Activated CD8-positive, alpha-beta memory T cell treated with anti-CD3 and anti-CD28 coated beads, Interleukin-2, amount 50 U/mL, for 24 hours (primary cell): ENCODE results near the gene TMEM266.

Experiments used
- DNase-seq: peaks from one replicate; pipeline ENCODE4 v3.0.0-alpha.2; 2020; ENCODE audit errors: extremely low read depth

The TMEM266 gene

DNA sequence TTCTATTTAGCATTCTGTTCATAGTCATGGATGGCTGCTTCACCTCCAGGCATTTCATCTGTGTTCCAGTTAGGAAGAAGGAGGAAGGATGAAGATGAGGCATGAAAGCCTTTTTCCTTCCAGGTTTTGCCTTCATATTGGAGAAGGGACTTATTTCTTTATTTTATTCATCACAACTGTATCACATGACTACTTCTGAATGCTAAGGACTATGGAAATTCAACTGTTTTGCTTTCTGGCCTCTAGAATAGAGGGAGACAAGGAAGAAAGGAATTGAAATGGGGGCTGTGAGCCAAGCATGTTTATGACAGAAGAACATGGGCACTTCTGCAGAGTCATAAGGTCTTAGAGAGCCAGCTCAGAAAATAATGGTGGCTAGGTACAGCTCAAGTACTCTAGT lies 10.4 kb downstream of the TMEM266 start:
- DNase-seq = no peak

- DNase-seq = no peak
Observed at GRCh38 chr15:76070921-76071635, 11.3 kb downstream of the TMEM266 start.

GRCh38 chr15:76071806-76072205 lies 12.0 kb downstream of the TMEM266 start:
- DNase-seq = no peak

DNA sequence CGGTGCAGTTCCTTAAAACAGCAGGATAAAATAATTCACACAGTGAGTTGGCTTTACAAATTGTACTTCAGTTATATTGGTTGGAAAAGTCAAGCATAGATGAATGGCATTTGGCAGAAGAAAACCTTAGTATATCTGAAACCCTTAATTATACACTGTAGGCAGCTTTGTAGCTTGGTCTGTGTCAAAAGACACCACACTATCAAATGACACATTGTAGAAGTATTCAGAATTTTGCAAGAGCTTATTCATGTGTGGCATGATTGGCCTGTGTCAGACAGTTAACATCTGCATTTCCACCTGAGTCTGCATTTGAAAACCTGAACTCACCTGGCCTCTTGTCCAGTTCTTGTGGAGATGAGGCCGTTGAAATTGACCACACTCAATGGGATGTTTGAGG lies 13.8 kb downstream of the TMEM266 start:
- no peak for DNase-seq

GRCh38 chr15:76075046-76075445 lies 15.3 kb downstream of the TMEM266 start:
- DNase-seq = no peak

DNA sequence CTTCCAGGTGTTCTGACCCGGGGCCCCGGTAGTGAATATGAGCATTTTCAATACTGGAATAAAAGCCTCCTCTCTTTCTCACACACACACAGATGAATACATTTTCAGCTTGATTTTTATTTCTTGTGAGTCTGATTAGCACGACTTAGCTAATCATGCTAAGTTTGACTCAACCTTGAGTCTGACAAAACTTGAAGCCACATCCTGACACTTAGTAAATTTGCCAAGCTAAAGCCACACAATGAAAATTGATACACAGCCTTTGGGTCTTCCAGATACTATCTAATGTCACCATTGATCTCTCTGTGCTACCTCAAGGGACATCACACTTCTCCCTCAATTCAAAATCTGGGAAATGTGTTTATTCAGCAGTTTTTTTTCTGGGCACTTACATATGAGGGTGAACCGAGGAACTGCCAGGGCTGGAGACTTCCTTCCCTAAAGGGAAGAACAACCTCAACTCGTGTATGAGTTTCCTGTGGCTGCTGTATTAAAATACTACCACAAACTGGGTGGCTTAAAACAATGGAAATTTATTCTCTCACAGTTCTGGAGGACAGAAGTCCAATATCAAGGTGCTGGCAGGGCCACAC lies 18.6 kb downstream of the TMEM266 start:
- DNase-seq = no peak

DNA sequence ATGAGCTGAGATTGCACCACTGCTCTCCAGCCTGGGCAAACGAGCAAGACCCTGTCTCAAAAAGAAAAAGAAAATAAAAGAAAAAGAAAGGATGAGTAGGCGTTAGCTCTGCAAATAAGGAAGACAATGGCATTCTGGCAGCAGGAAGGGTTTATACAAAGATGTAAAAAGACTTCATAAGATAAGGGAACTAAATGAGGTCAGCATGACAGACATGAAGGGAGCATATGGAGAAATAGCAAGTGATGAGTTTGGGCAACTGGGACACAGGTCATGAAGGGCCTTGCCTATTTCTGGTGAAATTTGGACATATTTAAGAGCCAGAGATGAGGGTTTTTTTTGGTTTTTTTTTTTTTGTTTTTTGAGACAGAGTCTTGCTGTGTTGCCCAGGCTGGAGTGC lies 24.5 kb downstream of the TMEM266 start:
- no peak for DNase-seq

GRCh38 chr15:76098685-76099084 lies 38.9 kb downstream of the TMEM266 start:
- DNase-seq = no peak

- no peak for DNase-seq
Observed at GRCh38 chr15:76099388-76099787, 39.6 kb downstream of the TMEM266 start.

GRCh38 chr15:76100361-76100760 lies 40.6 kb downstream of the TMEM266 start:
- DNase-seq = no peak

DNA sequence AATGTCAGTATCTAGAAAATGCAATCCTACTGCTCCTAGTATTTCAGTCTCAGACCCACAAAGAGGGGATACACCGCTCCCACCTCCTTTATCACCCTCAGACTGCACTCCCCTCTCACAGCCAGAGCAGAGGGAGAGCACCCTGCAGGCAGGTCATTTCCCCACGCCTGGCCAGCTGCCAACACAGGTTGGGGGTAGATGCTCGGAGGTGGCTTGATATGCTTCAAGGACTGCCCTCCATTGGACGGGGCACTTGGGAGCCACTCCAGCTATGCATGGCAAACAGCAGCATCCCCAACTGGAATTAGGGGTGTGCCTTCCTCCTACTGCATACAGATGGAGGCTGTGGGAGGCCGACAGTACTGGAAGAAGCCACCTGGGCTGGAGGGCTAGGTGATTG lies 41.9 kb downstream of the TMEM266 start:
- no peak for DNase-seq

GRCh38 chr15:76105391-76105790 lies 45.6 kb downstream of the TMEM266 start:
- DNase-seq = no peak

GRCh38 chr15:76105911-76106310 lies 46.1 kb downstream of the TMEM266 start:
- DNase-seq = no peak

GRCh38 chr15:76107169-76107568 lies 47.4 kb downstream of the TMEM266 start:
- DNase-seq = no peak

GRCh38 chr15:76108021-76108723 lies 48.4 kb downstream of the TMEM266 start:
- no peak for DNase-seq

DNA sequence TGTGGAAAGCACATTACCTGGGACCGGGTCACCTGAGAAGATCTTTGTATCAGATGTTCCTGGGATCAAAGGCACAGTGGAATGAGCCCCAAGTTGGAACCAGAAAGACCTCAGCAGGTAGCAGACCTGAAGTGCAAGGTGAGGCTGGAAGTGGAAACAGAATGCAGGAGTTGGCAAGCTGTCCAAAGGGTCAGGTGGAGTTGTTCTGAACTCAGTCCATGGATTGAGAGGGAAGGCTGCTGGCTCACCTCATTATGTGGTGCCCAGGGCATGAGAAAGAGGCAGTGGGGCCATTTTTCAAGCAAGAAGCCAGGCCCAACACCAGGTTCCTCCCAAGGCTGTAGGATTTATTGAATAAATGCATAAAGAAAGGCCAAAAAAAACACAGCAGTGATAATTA lies 49.3 kb downstream of the TMEM266 start:
- no peak for DNase-seq

GRCh38 chr15:76114561-76114960 lies 54.8 kb downstream of the TMEM266 start:
- no peak for DNase-seq

- no peak for DNase-seq
Observed at GRCh38 chr15:76116138-76116885, 56.5 kb downstream of the TMEM266 start.

GRCh38 chr15:76117181-76117580 lies 57.4 kb downstream of the TMEM266 start:
- DNase-seq = no peak

GRCh38 chr15:76118767-76119166 lies 59.0 kb downstream of the TMEM266 start:
- no peak for DNase-seq

DNA sequence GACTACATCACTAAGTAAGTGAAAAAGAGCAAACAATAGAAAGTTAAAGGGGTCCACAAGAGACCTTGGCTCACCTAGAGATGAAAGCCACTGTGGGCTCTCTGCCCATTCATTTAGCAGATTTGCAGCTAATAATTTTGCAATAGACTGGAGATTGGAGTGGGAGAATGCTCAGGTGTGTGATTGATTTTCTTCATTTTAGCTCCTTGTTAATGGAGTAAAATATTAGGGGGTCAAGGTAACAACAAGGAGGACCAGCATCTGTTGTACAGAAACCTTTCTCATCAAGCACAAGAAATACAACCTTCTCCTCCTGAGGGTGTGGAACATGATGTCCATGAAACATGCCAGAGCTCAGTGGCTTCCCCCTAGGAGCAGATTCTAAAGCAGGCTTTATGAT lies 63.2 kb downstream of the TMEM266 start:
- no peak for DNase-seq

DNA sequence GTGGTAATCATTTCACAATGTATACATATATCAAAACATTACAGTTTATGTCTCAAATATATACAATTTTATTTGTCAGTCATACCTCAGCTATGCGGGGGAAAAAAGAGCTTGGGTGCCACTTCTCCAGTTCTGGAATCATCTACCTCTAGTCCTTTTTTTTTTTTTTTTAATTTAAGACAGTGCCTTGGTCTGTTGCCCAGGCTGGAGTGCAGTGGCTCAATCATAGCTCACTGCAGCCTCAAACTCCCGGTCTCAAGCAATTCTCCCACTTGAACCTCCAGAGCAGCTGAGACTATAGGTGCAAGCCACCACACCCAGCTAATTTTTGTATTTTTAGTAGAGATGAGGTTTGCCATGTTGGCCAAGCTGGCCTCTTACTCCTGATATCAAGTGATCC lies 67.4 kb downstream of the TMEM266 start:
- DNase-seq = no peak
